HFFc6 (cell line): ENCODE results near the gene XIRP1. TPM values are rescaled to one million over a fixed set of nuclear protein-coding genes. Genes with fewer than 3 reads are reported as not detected.
A peak's percentile ranks its signal among the peaks of the same experiment; 100 is the strongest.

Experiments used
- DNase-seq: peaks from one replicate; pipeline ENCODE4 v3.0.0-alpha.2; 2018
- H3K27ac Mint-ChIP-seq: 2 replicates; pipeline ENCODE4 v1.8.0; 2020; ENCODE audit warnings: mild to moderate bottlenecking, mixed read lengths
- H3K27me3 Mint-ChIP-seq: 2 replicates; pipeline ENCODE4 v1.8.0; 2021; ENCODE audit warnings: mild to moderate bottlenecking, moderate library complexity, mixed read lengths; ENCODE audit not compliant: insufficient read depth
- H3K36me3 Mint-ChIP-seq: 2 replicates; pipeline ENCODE4 v1.8.0; 2021; ENCODE audit warnings: low read depth, mixed read lengths
- H3K4me1 Mint-ChIP-seq: 2 replicates; pipeline ENCODE4 v1.8.0; 2020; ENCODE audit warnings: low read depth, mixed read lengths
- H3K4me3 Mint-ChIP-seq: 2 replicates; pipeline ENCODE4 v1.8.0; 2020; ENCODE audit warnings: mild to moderate bottlenecking, moderate library complexity, mixed read lengths
- H3K9me3 Mint-ChIP-seq: 2 replicates; pipeline ENCODE4 v1.8.0; 2020; ENCODE audit warnings: mild to moderate bottlenecking, mixed read lengths
- total RNA-seq, 6 experiments: library from RNA; stranded (reverse); fragmentation: NEBNext Ultra II Directional; extraction: Animal tissue kit (Norgen Biotek cat#: 25700); gene quantifications; 2 replicates in 1 of 6; 3 replicates in 5 of 6; pipeline ENCODE4 v1.2.3, GENCODE V29; 2021
- TF ChIP-seq, protein P1 (sequence below): fragments of 200-600 bp; sonication (generic); IDR thresholded peaks from 2 replicates; pipeline ENCODE4 v1.5.0; 2021; ENCODE audit warnings: antibody characterized with exemption, mild to moderate bottlenecking

XIRP1 gene
- total RNA-seq, 6 experiments from 2014 or later = not detected

DNA sequence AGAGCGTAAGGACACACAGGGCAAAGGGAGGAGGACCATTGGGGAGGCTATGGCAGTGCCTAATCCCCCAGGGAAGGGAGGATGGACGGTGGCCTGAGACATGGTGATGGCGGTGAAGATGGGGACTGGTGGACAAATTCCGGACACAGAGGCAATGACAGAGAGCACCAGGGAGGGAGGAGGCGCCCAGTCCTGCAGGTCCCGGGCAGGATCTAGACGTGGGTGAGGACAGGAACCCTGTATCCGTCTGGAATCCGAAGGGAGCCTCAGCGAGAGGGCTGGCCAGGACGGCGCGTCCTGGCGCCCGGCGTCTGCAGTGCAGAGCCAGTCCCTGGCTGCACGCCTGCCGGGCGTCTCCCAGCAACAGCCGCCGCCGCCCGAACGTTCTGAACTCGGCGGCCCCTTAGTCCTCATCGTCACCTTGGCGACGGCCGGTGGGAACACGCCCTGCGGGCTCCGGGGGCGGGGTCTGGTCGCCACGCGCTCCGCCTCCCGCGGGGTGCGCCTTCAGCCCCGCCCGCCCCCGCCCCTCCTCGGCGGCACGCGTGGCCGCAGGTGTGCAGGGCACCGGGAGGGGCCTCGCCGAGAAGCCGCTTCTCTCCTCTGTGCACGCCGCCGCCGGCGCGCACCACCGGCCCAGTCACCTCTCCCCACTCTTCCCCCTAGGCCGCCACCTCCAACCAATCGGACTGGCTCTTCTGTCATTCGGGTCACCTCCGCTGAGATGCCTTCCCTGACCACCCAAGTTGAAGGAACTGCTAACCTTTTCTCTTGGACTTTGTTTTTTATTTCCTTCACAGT is 11.6 kb downstream of the XIRP1 start:
- Mint-ChIP-seq H3K4me3 (peak overlapping the region; percentile 84), H3K27me3 (peaks cover 1% of the 10 kb centered on the region), H3K9me3 (no peaks in the 10 kb centered on the region), H3K4me1 (peaks cover 53% of the 10 kb centered on the region), H3K36me3 (no peaks in the 10 kb centered on the region), H3K27ac (peak overlapping the region; percentile 71)
- peak; percentile 73 for DNase-seq
- TF ChIP-seq, protein P1, sequence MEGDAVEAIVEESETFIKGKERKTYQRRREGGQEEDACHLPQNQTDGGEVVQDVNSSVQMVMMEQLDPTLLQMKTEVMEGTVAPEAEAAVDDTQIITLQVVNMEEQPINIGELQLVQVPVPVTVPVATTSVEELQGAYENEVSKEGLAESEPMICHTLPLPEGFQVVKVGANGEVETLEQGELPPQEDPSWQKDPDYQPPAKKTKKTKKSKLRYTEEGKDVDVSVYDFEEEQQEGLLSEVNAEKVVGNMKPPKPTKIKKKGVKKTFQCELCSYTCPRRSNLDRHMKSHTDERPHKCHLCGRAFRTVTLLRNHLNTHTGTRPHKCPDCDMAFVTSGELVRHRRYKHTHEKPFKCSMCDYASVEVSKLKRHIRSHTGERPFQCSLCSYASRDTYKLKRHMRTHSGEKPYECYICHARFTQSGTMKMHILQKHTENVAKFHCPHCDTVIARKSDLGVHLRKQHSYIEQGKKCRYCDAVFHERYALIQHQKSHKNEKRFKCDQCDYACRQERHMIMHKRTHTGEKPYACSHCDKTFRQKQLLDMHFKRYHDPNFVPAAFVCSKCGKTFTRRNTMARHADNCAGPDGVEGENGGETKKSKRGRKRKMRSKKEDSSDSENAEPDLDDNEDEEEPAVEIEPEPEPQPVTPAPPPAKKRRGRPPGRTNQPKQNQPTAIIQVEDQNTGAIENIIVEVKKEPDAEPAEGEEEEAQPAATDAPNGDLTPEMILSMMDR = peak; percentile 28; the same call in 1 of the 2 replicates

DNA sequence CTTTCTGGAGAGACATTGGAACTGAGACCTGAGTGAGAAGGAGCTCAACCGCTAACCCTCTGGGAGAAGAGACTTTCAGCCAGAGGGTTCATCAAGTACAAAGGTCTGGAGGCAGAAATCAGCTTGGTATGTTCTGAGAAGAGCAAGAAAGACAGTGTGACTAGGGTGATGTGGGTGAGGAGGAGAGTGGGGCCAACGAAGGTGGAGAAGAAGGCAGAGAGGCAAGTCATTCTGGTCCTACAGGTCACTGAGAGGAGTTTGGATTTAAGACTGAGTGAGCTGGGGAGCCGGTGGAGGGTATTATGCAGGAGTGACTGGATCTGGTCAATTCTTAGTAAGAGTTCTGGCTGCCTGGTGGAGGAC is 12.2 kb downstream of the XIRP1 start:
- TF ChIP-seq, protein P1 = no peak
- H3K4me3 Mint-ChIP-seq = peak overlapping the region; percentile 84
- DNase-seq = no peak
- peak overlapping the region; percentile 71 for H3K27ac Mint-ChIP-seq
- peaks cover 1% of the 10 kb centered on the region for H3K27me3 Mint-ChIP-seq
- H3K9me3 Mint-ChIP-seq = no peaks in the 10 kb centered on the region
- H3K4me1 Mint-ChIP-seq = peaks cover 55% of the 10 kb centered on the region
- H3K36me3 Mint-ChIP-seq = no peaks in the 10 kb centered on the region

DNA sequence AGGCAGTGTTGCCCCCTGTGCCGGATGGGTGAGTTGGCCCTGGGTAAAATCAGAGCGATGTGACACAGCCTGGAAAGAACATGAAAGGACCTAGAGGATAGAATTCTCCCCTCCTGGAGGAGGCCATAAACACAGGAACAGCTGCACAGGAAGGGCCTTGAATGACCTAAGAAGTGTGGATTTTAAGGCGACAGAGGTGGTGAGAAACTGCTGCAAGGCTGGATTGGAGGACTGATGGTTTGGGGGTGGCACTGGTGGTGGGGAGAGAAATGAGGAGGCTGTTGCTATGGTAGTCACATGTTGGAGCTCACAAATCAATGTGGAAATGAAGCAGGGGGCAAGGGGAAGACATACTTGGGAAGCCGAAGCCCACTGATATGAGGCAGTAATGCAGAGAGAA is 13.8 kb downstream of the XIRP1 start:
- Mint-ChIP-seq H3K4me3 (peak overlapping the region; percentile 77), H3K36me3 (no peaks in the 10 kb centered on the region), H3K27me3 (peaks cover 1% of the 10 kb centered on the region), H3K9me3 (no peaks in the 10 kb centered on the region), H3K4me1 (peaks cover 61% of the 10 kb centered on the region), H3K27ac (peak overlapping the region; percentile 99)
- DNase-seq = no peak
- TF ChIP-seq, protein P1 = no peak

DNA sequence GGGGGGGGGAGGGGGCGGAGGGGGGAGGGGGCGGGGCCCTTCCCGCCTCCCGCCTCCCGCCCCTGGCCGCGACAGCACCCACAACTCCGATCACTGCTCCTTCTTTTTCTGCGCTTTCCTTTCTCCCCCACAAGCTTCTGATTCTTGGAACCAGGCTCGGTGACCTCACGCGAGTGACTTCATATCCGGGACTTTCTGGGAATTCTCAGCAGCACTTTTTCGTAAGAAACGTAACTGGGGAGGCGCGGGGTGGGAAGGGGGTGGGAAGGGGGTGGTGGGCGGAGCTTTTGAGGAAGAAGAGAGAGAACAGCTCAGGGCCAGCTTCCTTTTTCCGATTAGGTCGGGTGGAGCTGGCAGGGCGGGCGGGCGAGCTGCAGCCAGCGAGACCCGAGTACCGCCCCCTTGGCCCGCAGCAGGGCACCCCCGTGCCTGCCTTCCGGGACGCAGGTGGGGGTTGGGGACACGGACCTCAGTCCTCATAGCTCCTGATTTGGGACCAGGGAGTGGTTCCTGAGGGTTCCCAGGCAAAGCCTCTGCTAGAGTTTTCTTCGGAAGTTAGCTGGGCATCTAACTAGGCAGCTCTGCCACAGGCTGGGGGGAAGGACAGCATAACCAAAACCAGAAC is 14.6 kb downstream of the XIRP1 start:
- peak overlapping the region; percentile 99 for H3K27ac Mint-ChIP-seq
- H3K4me3 Mint-ChIP-seq = peak overlapping the region; percentile 92
- no peaks in the 10 kb centered on the region for H3K9me3 Mint-ChIP-seq
- peak; percentile 91 for DNase-seq
- no peaks in the 10 kb centered on the region for H3K36me3 Mint-ChIP-seq
- TF ChIP-seq, protein P1 = no peak
- H3K27me3 Mint-ChIP-seq = peaks cover 1% of the 10 kb centered on the region
- peaks cover 69% of the 10 kb centered on the region for H3K4me1 Mint-ChIP-seq

DNA sequence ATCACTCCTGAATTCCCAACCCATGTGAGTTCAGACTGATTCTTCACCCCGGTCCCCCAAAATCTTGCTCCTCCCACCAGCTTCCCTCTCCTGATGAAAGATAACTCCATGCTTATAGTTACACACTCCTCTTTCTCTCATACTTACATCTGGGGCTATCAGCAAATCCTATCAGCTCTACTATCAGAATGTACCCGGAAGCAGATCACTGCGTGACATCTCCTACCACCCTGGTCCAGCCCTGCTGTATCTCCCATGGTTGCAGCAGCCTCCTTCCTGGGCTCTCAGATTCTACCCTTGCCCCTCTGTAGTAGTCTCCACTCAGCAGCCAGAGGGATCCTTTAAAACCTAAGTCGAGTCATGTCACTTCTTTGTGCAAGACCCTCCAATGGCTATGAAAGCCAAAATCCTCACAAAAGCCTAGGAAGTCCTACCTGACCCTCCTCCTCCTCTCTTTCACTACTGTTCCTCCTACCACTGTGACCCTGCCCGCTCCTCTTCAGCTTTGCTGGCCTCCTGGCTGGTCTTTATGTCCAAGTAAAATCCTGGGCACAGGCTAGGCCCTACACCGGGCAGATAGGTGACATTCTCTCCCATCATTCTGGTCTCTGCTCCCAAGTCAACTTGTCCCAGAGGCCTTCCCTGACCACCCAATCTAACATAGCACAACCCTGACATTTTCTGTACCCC is 16.2 kb downstream of the XIRP1 start:
- Mint-ChIP-seq H3K9me3 (no peaks in the 10 kb centered on the region), H3K4me3 (no peak overlapping the region), H3K36me3 (no peaks in the 10 kb centered on the region), H3K27ac (peak overlapping the region; percentile 99; the same call in 1 of the 2 replicates), H3K4me1 (peaks cover 68% of the 10 kb centered on the region), H3K27me3 (peaks cover 4% of the 10 kb centered on the region)
- TF ChIP-seq, protein P1 = no peak
- no peak for DNase-seq
